HUES64 (cell line): ENCODE results near the gene DLX2.

Experiments used
- H3K27ac ChIP-seq: 2 replicates; pipeline ENCODE4 v1.7.0; 2013; ENCODE audit warnings: low read depth, low read length, inconsistent platforms
- H3K27me3 ChIP-seq: 2 replicates; pipeline ENCODE4 v1.6.1; 2013; ENCODE audit warnings: mild to moderate bottlenecking, low read length; ENCODE audit not compliant: insufficient read depth
- H3K36me3 ChIP-seq: 2 replicates; pipeline ENCODE4 v1.6.1; 2013; ENCODE audit warnings: mild to moderate bottlenecking, low read length; ENCODE audit not compliant: insufficient read depth
- H3K4me1 ChIP-seq: 2 replicates; pipeline ENCODE4 v1.6.1; 2013; ENCODE audit warnings: mild to moderate bottlenecking, low read length, moderate library complexity; ENCODE audit not compliant: insufficient read depth
- H3K4me3 ChIP-seq: 2 replicates; pipeline ENCODE4 v1.5.1; 2013; ENCODE audit warnings: mild to moderate bottlenecking, low read length, moderate library complexity
- H3K9ac ChIP-seq: 2 replicates; pipeline ENCODE4 v1.6.1; 2013; ENCODE audit warnings: mild to moderate bottlenecking, low read depth, low read length
- H3K9me3 ChIP-seq: 2 replicates; pipeline ENCODE4 v1.6.1; 2013; ENCODE audit warnings: low read depth, low read length; ENCODE audit not compliant: insufficient read depth
- WGBS: fragments of 150-250, 120-280 bp; methylation state at CpG from one replicate; pipeline ENCODE4 v1.1.7; 2013; ENCODE audit warnings: missing lambda C conversion rate; 5-methylcytosine and 5-hydroxymethylcytosine counted together

Gene DLX2

GRCh38 chr2:172091000-172091641 lies 11.6 kb downstream of the DLX2 start:
- H3K4me3 ChIP-seq, result no peak overlapping the region
- WGBS, result 4% methylated on average over 9 of the region's 13 CpGs
- peaks cover 38% of the 10 kb centered on the region for H3K4me1 ChIP-seq
- H3K9ac ChIP-seq, result no peak overlapping the region
- peaks cover 100% of the 10 kb centered on the region for H3K27me3 ChIP-seq
- no peaks in the 10 kb centered on the region for H3K36me3 ChIP-seq
- H3K27ac ChIP-seq, result no peak overlapping the region
- H3K9me3 ChIP-seq, result no peaks in the 10 kb centered on the region

GRCh38 chr2:172090044-172090961 lies 12.4 kb downstream of the DLX2 start:
- no peak overlapping the region for H3K4me3 ChIP-seq
- H3K27me3 ChIP-seq, result peaks cover 100% of the 10 kb centered on the region
- H3K9ac ChIP-seq, result no peak overlapping the region
- no peaks in the 10 kb centered on the region for H3K9me3 ChIP-seq
- peaks cover 39% of the 10 kb centered on the region for H3K4me1 ChIP-seq
- no peaks in the 10 kb centered on the region for H3K36me3 ChIP-seq
- no peak overlapping the region for H3K27ac ChIP-seq
- 1% methylated on average over 39 of the region's 39 CpGs for WGBS

- 14% methylated on average over 7 of the region's 7 CpGs for WGBS
- H3K4me3 ChIP-seq, result no peak overlapping the region
- no peak overlapping the region for H3K9ac ChIP-seq
- H3K4me1 ChIP-seq, result peaks cover 39% of the 10 kb centered on the region
- H3K9me3 ChIP-seq, result no peaks in the 10 kb centered on the region
- H3K36me3 ChIP-seq, result no peaks in the 10 kb centered on the region
- no peak overlapping the region for H3K27ac ChIP-seq
- peaks cover 100% of the 10 kb centered on the region for H3K27me3 ChIP-seq
These were observed 13.1 kb downstream of the DLX2 start for GRCh38 chr2:172089633-172090032.

GRCh38 chr2:172089005-172089504 lies 13.6 kb downstream of the DLX2 start:
- peaks cover 100% of the 10 kb centered on the region for H3K27me3 ChIP-seq
- H3K27ac ChIP-seq, result no peak overlapping the region
- WGBS, result 8% methylated on average over 7 of the region's 10 CpGs

GRCh38 chr2:172088245-172089004 lies 14.3 kb downstream of the DLX2 start:
- WGBS, result 2% methylated on average over 37 of the region's 37 CpGs
- Histone ChIP-seq H3K27ac (no peak overlapping the region), H3K4me1 (peaks cover 42% of the 10 kb centered on the region)

More at GRCh38 chr2:172089005-172089504, 13.6 kb downstream of the DLX2 start:
- H3K36me3 ChIP-seq, result no peaks in the 10 kb centered on the region
- no peak overlapping the region for H3K4me3 ChIP-seq
- no peak overlapping the region for H3K9ac ChIP-seq
- peaks cover 41% of the 10 kb centered on the region for H3K4me1 ChIP-seq
- H3K9me3 ChIP-seq, result no peaks in the 10 kb centered on the region

GRCh38 chr2:172087780-172088244 lies 14.9 kb downstream of the DLX2 start:
- peaks cover 100% of the 10 kb centered on the region for H3K27me3 ChIP-seq
- peaks cover 48% of the 10 kb centered on the region for H3K4me1 ChIP-seq

More at GRCh38 chr2:172088245-172089004, 14.3 kb downstream of the DLX2 start:
- H3K36me3 ChIP-seq, result no peaks in the 10 kb centered on the region
- no peaks in the 10 kb centered on the region for H3K9me3 ChIP-seq
- H3K4me3 ChIP-seq, result peak overlapping the region; percentile 40
- peaks cover 100% of the 10 kb centered on the region for H3K27me3 ChIP-seq
- H3K9ac ChIP-seq, result no peak overlapping the region

GRCh38 chr2:172087207-172087779 lies 15.4 kb downstream of the DLX2 start:
- Histone ChIP-seq H3K27me3 (peaks cover 100% of the 10 kb centered on the region), H3K36me3 (no peaks in the 10 kb centered on the region), H3K27ac (no peak overlapping the region), H3K9ac (no peak overlapping the region), H3K4me1 (peaks cover 48% of the 10 kb centered on the region), H3K9me3 (no peaks in the 10 kb centered on the region), H3K4me3 (peak overlapping the region; percentile 40)
- under 1% methylated on average over 29 of the region's 31 CpGs for WGBS

More at GRCh38 chr2:172087780-172088244, 14.9 kb downstream of the DLX2 start:
- Histone ChIP-seq H3K9me3 (no peaks in the 10 kb centered on the region), H3K4me3 (peak overlapping the region; percentile 40), H3K27ac (no peak overlapping the region), H3K36me3 (no peaks in the 10 kb centered on the region), H3K9ac (no peak overlapping the region)
- WGBS, result 1% methylated on average over 23 of the region's 23 CpGs

GRCh38 chr2:172086241-172087206 lies 16.2 kb downstream of the DLX2 start:
- H3K27me3 ChIP-seq, result peaks cover 100% of the 10 kb centered on the region
- no peaks in the 10 kb centered on the region for H3K9me3 ChIP-seq
- H3K9ac ChIP-seq, result no peak overlapping the region
- H3K4me1 ChIP-seq, result peaks cover 53% of the 10 kb centered on the region
- no peaks in the 10 kb centered on the region for H3K36me3 ChIP-seq
- peak overlapping the region; percentile 40 for H3K4me3 ChIP-seq
- WGBS, result under 1% methylated on average over 53 of the region's 54 CpGs
- no peak overlapping the region for H3K27ac ChIP-seq

- H3K36me3 ChIP-seq, result no peaks in the 10 kb centered on the region
- 1% methylated on average over 32 of the region's 34 CpGs for WGBS
- peaks cover 100% of the 10 kb centered on the region for H3K27me3 ChIP-seq
- H3K27ac ChIP-seq, result no peak within 1 kb of the TSS
- no peak within 1 kb of the TSS for H3K9ac ChIP-seq
- H3K4me3 ChIP-seq, result peak within 1 kb of the TSS; percentile 61
- peaks cover 49% of the 10 kb centered on the region for H3K4me1 ChIP-seq
- H3K9me3 ChIP-seq, result no peaks in the 10 kb centered on the region
These were observed 17.1 kb downstream of the DLX2 start, which contains the start of gene DLX1 for GRCh38 chr2:172085460-172086159. DLX1 (plus strand) TSS chr2:172085507; CDS start chr2:172085678, 171 bp downstream.
